ENCODE measurements around the gene RFTN1.

GRCh38 chr3:16334909-16335308 lies 178.6 kb downstream of the RFTN1 start:
- no peak for TF ChIP-seq POLR2A (IDR thresholded peaks at IDR 0.05)
- TF ChIP-seq, protein P1, sequence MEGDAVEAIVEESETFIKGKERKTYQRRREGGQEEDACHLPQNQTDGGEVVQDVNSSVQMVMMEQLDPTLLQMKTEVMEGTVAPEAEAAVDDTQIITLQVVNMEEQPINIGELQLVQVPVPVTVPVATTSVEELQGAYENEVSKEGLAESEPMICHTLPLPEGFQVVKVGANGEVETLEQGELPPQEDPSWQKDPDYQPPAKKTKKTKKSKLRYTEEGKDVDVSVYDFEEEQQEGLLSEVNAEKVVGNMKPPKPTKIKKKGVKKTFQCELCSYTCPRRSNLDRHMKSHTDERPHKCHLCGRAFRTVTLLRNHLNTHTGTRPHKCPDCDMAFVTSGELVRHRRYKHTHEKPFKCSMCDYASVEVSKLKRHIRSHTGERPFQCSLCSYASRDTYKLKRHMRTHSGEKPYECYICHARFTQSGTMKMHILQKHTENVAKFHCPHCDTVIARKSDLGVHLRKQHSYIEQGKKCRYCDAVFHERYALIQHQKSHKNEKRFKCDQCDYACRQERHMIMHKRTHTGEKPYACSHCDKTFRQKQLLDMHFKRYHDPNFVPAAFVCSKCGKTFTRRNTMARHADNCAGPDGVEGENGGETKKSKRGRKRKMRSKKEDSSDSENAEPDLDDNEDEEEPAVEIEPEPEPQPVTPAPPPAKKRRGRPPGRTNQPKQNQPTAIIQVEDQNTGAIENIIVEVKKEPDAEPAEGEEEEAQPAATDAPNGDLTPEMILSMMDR (IDR thresholded peaks at IDR 0.05): no peak
- no peak for TF ChIP-seq EP300 (IDR thresholded peaks at IDR 0.05)

All from sigmoid colon (tissue), 4 donors.